Mesenchymal stem cell (in vitro differentiated cells and primary cell): ENCODE measurements around the gene FAM181A.

ENCODE experiments used
- DNase-seq: peaks from one replicate; pipeline ENCODE4 v3.0.0-alpha.2; 2013
- H2AFZ ChIP-seq: one replicate; pipeline ENCODE4 v1.6.1; 2013; ENCODE audit warnings: low read depth, mild to moderate bottlenecking, control low read depth, inconsistent platforms, low read length, moderate library complexity
- H2AK5ac ChIP-seq: 2 replicates; pipeline ENCODE4 v1.6.1; 2013; ENCODE audit warnings: low read length, moderate library complexity, mild to moderate bottlenecking, inconsistent platforms; ENCODE audit not compliant: severe bottlenecking
- H2BK120ac ChIP-seq: one replicate; pipeline ENCODE4 v1.6.1; 2013; ENCODE audit warnings: low read depth, mild to moderate bottlenecking, inconsistent platforms, low read length, moderate library complexity
- H2BK12ac ChIP-seq, 2 experiments: one replicate each; pipeline ENCODE4 v1.6.1; 2013; ENCODE audit warnings: inconsistent platforms in 2 of 2, low read length in 2 of 2, mild to moderate bottlenecking in 2 of 2, moderate library complexity in 2 of 2, control low read depth in 1 of 2
- H2BK15ac ChIP-seq: one replicate; pipeline ENCODE4 v1.6.1; 2013; ENCODE audit warnings: mild to moderate bottlenecking, low read depth, inconsistent platforms; ENCODE audit not compliant: poor library complexity, severe bottlenecking
- H2BK5ac ChIP-seq: 2 replicates; pipeline ENCODE4 v1.6.1; 2013; ENCODE audit warnings: low read depth, mild to moderate bottlenecking, low read length, control low read depth, inconsistent platforms; ENCODE audit not compliant: poor library complexity, severe bottlenecking
- H3K14ac ChIP-seq, 2 experiments: one replicate each; pipeline ENCODE4 v1.6.1; 2013; ENCODE audit warnings: inconsistent platforms in 2 of 2, low read length in 2 of 2, control low read depth in 1 of 2, mild to moderate bottlenecking in 1 of 2, moderate library complexity in 1 of 2
- H3K18ac ChIP-seq, 2 experiments: one replicate each; pipeline ENCODE4 v1.6.1; 2013; ENCODE audit warnings: inconsistent platforms in 2 of 2, low read length in 2 of 2, control low read depth in 1 of 2, low read depth in 1 of 2, mild to moderate bottlenecking in 1 of 2
- H3K23ac ChIP-seq, 2 experiments: one replicate each; pipeline ENCODE4 v1.6.1; 2013; ENCODE audit warnings: inconsistent platforms in 2 of 2, low read length in 2 of 2, mild to moderate bottlenecking in 2 of 2, moderate library complexity in 2 of 2, control low read depth in 1 of 2
- H3K27ac ChIP-seq: 2 replicates; pipeline ENCODE4 v1.5.1; 2013; ENCODE audit warnings: mild to moderate bottlenecking, moderate library complexity, low read length, control low read depth, inconsistent platforms; ENCODE audit not compliant: poor library complexity, severe bottlenecking
- H3K27me3 ChIP-seq, 2 experiments: 2 replicates each; pipeline versions ENCODE4 v1.6.1 to v1.7.0; 2013; ENCODE audit warnings: low read length in 2 of 2, mild to moderate bottlenecking in 2 of 2, moderate library complexity in 2 of 2, control low read depth in 1 of 2, inconsistent platforms in 1 of 2; ENCODE audit not compliant: control insufficient read depth in 1 of 2, insufficient read depth in 1 of 2
- H3K36me3 ChIP-seq, 2 experiments: 2 replicates each; pipeline versions ENCODE4 v1.6.1 to v1.7.0; 2013; ENCODE audit warnings: low read length in 2 of 2, control low read depth in 1 of 2, inconsistent platforms in 1 of 2, low read depth in 1 of 2, mild to moderate bottlenecking in 1 of 2; ENCODE audit not compliant: insufficient read depth in 2 of 2, control insufficient read depth in 1 of 2
- H3K4ac ChIP-seq, 2 experiments: one replicate each; pipeline ENCODE4 v1.6.1; 2013; ENCODE audit warnings: inconsistent platforms in 2 of 2, low read length in 2 of 2, mild to moderate bottlenecking in 2 of 2, moderate library complexity in 2 of 2, control low read depth in 1 of 2, low read depth in 1 of 2
- H3K4me1 ChIP-seq: 2 replicates; pipeline ENCODE4 v1.6.1; 2013; ENCODE audit warnings: low read depth, low read length, control low read depth; ENCODE audit not compliant: control insufficient read depth, insufficient read depth
- H3K4me2 ChIP-seq: 2 replicates; pipeline ENCODE4 v1.6.1; 2013; ENCODE audit warnings: low read length, mild to moderate bottlenecking, inconsistent platforms; ENCODE audit not compliant: poor library complexity, severe bottlenecking
- H3K4me3 ChIP-seq, 2 experiments: 2 replicates each; pipeline versions ENCODE4 v1.5.1 to v1.7.0; 2013; ENCODE audit warnings: low read length in 2 of 2, mild to moderate bottlenecking in 2 of 2, control low read depth in 1 of 2, low read depth in 1 of 2; ENCODE audit not compliant: insufficient read depth in 1 of 2
- H3K79me1 ChIP-seq: replicated peaks from 2 replicates; pipeline ENCODE4 v1.6.1; 2013; ENCODE audit warnings: mild to moderate bottlenecking, control low read depth, low read length, inconsistent platforms; ENCODE audit not compliant: poor library complexity, severe bottlenecking
- H3K9ac ChIP-seq: 2 replicates; pipeline ENCODE4 v1.7.0; 2013; ENCODE audit warnings: mild to moderate bottlenecking, low read length, moderate library complexity
- H3K9me3 ChIP-seq: 2 replicates; pipeline ENCODE4 v1.7.0; 2013; ENCODE audit warnings: mild to moderate bottlenecking, low read length; ENCODE audit not compliant: control insufficient read depth
- H4K8ac ChIP-seq: one replicate; pipeline ENCODE4 v1.6.1; 2013; ENCODE audit warnings: inconsistent platforms, mild to moderate bottlenecking, low read length, moderate library complexity
- H4K91ac ChIP-seq: one replicate; pipeline ENCODE4 v1.6.1; 2013; ENCODE audit warnings: mild to moderate bottlenecking, low read length, inconsistent platforms
- WGBS: methylation state at CpG from one replicate; pipeline ENCODE4 v1.1.7; 2013; ENCODE audit warnings: mixed read lengths; 5-methylcytosine and 5-hydroxymethylcytosine counted together

Gene FAM181A

GRCh38 chr14:93906341-93907329, 20.5 kb upstream of the FAM181A start:
- Histone ChIP-seq H3K36me3 (no peaks in the 10 kb centered on the region), H3K79me1 (no peaks in the 10 kb centered on the region), H3K9me3 (peaks cover 9% of the 10 kb centered on the region), H4K91ac (no peak overlapping the region), H2AFZ (no peak overlapping the region), H2BK15ac (no peak overlapping the region), H3K18ac (no peak overlapping the region), H3K4me1 (no peaks in the 10 kb centered on the region), H3K4ac (no peak overlapping the region), H2BK12ac (no peak overlapping the region), H3K23ac (no peak overlapping the region), H3K14ac (no peak overlapping the region), H3K27me3 (peaks cover 21 to 43% of the 10 kb centered on the region in 2 experiments), H2AK5ac (no peak overlapping the region), H2BK5ac (no peak overlapping the region), H3K4me3 (no peak overlapping the region), H3K27ac (no peak overlapping the region), H3K4me2 (no peak overlapping the region), H4K8ac (no peak overlapping the region), H3K9ac (no peak overlapping the region), H2BK120ac (no peak overlapping the region)
- DNase-seq, result peak; percentile 4
- 38% methylated on average over 12 of the region's 15 CpGs for WGBS

GRCh38 chr14:93909429-93910128, 17.6 kb upstream of the FAM181A start:
- no peak overlapping the region for H3K4ac ChIP-seq
- 77% methylated on average over 4 of the region's 5 CpGs for WGBS

GRCh38 chr14:93911975-93912615, 15.0 kb upstream of the FAM181A start:
- Histone ChIP-seq H3K23ac (no peak overlapping the region), H3K27me3 (peaks cover 14 to 32% of the 10 kb centered on the region in 2 experiments), H3K27ac (no peak overlapping the region), H3K4me3 (no peak overlapping the region), H2BK120ac (no peak overlapping the region), H3K18ac (no peak overlapping the region), H3K36me3 (no peaks in the 10 kb centered on the region), H4K91ac (no peak overlapping the region), H3K4me1 (no peaks in the 10 kb centered on the region), H2BK12ac (no peak overlapping the region), H4K8ac (no peak overlapping the region), H2AFZ (no peak overlapping the region), H2BK5ac (no peak overlapping the region), H3K4ac (no peak overlapping the region), H2AK5ac (no peak overlapping the region), H3K9ac (no peak overlapping the region), H3K79me1 (no peaks in the 10 kb centered on the region), H3K4me2 (no peak overlapping the region), H2BK15ac (no peak overlapping the region), H3K14ac (no peak overlapping the region), H3K9me3 (peaks cover 9% of the 10 kb centered on the region)
- WGBS, result 73% methylated on average over 5 of the region's 5 CpGs
- DNase-seq, result no peak

More at GRCh38 chr14:93909429-93910128, 17.6 kb upstream of the FAM181A start:
- H3K14ac ChIP-seq, result no peak overlapping the region
- H2BK5ac ChIP-seq, result no peak overlapping the region
- no peak for DNase-seq
- H3K4me3 ChIP-seq, result no peak overlapping the region
- no peak overlapping the region for H3K23ac ChIP-seq
- H3K27ac ChIP-seq, result no peak overlapping the region
- H2AK5ac ChIP-seq, result no peak overlapping the region
- H4K8ac ChIP-seq, result no peak overlapping the region
- no peak overlapping the region for H3K9ac ChIP-seq
- H3K79me1 ChIP-seq, result no peaks in the 10 kb centered on the region
- peaks cover 9% of the 10 kb centered on the region for H3K9me3 ChIP-seq
- no peak overlapping the region for H3K4me2 ChIP-seq
- H2AFZ ChIP-seq, result no peak overlapping the region
- no peak overlapping the region for H3K18ac ChIP-seq
- H2BK120ac ChIP-seq, result no peak overlapping the region
- H3K36me3 ChIP-seq, result no peaks in the 10 kb centered on the region
- H4K91ac ChIP-seq, result no peak overlapping the region
- H3K4me1 ChIP-seq, result no peaks in the 10 kb centered on the region
- H3K27me3 ChIP-seq, result peaks cover 14 to 29% of the 10 kb centered on the region in 2 experiments
- no peak overlapping the region for H2BK12ac ChIP-seq
- no peak overlapping the region for H2BK15ac ChIP-seq

GRCh38 chr14:93912782-93913181, 14.4 kb upstream of the FAM181A start:
- no peak overlapping the region for H2BK120ac ChIP-seq
- H3K18ac ChIP-seq, result no peak overlapping the region
- H3K79me1 ChIP-seq, result no peaks in the 10 kb centered on the region
- H3K4me2 ChIP-seq, result no peak overlapping the region
- DNase-seq, result no peak
- H4K8ac ChIP-seq, result no peak overlapping the region
- H4K91ac ChIP-seq, result no peak overlapping the region
- H3K4me1 ChIP-seq, result no peaks in the 10 kb centered on the region
- H3K23ac ChIP-seq, result no peak overlapping the region
- 81% methylated on average over 4 of the region's 4 CpGs for WGBS
- no peak overlapping the region for H3K27ac ChIP-seq
- no peak overlapping the region for H2BK15ac ChIP-seq
- H2AFZ ChIP-seq, result no peak overlapping the region
- H3K27me3 ChIP-seq, result peaks cover 12 to 27% of the 10 kb centered on the region in 2 experiments
- H3K36me3 ChIP-seq, result no peaks in the 10 kb centered on the region
- no peak overlapping the region for H2AK5ac ChIP-seq
- peaks cover 10% of the 10 kb centered on the region for H3K9me3 ChIP-seq
- H3K9ac ChIP-seq, result no peak overlapping the region
- H3K4me3 ChIP-seq, result no peak overlapping the region
- no peak overlapping the region for H2BK12ac ChIP-seq
- H3K4ac ChIP-seq, result no peak overlapping the region
- no peak overlapping the region for H2BK5ac ChIP-seq
- no peak overlapping the region for H3K14ac ChIP-seq
